ELF-1 (cell line): Measurements from ENCODE around the gene CDH23.

Experiments used
- DNase-seq: peaks from one replicate; pipeline ENCODE4 v3.0.0-alpha.2; 2016; ENCODE audit warnings: low read depth, low spot score

Gene CDH23

DNA sequence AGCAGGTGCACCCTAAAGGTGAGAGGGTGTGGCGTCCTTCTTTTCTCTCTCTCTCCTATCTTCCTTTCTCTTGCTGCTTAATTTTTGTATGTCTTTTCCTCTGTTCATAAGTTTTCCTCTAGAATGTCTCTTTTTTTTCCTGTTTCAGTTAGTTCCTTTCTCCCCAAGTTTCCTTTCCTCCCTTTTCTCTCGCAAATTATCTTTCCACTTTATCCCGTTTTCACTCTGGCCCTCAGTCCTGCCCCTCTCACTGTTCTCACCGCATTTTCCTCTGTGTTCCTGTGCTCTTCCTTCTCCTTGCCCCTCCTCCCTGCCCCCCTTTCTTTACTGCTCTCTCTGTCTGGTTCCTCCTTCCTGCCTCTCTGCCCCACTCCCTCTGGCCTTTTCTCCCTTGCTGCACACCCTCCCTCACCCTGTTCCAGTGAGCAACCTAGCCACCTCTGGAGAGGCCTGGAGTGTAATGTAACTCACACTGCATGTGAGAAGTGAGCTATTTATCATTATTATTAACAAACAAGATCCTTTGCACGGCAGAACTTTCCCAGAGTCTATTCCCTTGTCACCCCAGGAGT, 164.4 kb downstream of the CDH23 start:
- no peak for DNase-seq

DNA sequence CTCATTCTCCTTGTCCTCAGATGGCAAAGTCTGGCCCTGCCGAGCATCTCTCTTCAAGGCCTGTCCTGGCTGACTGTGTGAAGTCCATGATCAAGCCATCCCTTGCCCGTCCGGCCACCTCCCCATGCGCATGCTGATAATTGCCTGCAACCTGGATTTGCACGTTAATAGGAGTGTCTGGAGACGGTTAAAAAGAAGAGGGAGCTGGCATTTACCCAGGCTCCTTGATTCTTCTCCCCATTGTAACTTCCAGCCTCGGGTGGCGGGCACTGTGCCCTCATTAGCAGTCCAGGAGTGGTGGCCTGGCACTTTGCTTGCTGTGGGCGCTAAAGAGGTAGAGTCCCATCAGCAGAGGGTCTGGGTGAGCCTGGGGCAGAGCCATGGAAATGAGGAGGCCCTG, 165.5 kb downstream of the CDH23 start:
- DNase-seq, result no peak

DNA sequence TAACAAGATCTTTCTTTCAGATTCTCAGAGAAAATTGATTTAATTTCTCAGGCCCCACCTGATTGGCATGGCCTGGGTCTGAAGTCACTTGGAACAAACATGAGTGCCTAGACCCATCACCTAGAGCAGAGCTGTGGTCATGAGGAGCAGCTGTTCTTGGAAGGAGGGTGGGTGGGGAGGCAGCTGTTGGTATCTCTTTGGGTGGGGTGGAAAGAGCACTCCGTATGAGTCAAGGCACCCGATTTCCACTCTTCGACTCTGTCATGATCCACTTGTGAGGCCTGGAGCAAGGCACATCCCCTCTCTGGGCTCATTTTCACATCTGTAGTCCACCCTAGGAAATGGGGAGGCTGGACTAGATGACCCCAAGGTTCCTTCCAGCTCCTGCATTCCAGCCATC, 166.2 kb downstream of the CDH23 start:
- DNase-seq, result no peak

DNA sequence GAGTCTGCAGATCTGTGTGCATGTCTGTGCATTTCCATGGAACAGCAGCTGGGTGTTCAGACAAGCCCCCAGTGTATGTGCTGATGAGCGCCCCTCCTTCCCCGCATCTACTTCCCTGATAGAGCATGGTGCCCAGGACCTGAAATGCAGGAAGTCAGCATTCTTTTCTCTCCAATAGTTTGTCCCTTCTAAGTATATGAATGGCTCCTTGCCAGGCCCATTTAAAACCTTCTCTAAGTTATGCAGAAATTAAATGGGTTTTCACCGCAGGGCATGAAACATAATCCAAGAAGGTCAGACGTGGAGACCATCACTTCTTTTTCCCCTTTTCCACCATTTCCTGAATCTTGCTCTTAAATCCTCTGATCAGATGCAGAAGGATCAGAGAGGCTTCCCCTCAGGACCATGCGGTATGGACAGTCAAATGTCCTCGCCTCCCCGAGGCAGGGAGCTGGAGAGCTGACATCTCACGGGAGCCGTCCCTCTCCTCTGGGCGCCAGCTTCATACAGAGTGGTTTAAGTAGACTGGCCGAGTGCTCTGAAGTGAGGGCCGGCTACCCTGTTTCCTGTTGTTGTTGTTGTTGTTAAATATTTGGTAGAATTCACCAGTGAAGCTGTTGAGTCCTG, 167.6 kb downstream of the CDH23 start:
- DNase-seq, result no peak

DNA sequence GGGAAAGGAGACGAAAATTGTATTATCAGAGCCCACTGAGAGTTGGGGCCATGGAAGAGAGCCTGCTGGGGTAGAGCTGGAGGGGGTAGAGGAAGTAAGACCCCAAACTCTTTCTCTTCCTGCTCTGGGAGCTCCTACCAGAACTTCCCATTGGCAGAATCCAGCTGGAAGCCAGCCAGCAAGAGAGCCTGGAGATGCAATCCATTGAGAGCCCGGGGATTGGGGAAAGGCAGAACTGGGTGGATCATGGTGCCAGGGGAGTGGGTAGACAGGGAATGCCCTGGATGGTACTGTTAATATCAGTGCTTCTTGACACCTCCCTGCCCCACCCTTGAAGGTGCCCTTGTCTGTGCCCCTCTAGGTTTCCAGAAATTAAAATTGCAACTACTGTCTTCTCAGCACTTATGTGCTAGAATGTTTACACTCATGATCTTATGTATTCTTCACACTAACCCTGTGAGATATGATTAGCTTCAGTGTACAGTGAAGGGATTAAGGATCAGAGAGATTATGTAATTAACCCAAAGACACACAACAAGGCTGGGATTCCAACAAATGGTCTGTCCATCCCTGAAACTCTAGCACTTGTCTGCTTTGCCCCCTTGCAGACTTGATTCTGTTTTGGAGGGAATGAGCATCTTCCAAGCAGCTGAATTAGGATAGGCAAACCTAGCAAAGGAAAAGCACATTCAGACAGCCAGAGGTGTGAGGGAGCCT, 168.7 kb downstream of the CDH23 start:
- DNase-seq, result no peak

DNA sequence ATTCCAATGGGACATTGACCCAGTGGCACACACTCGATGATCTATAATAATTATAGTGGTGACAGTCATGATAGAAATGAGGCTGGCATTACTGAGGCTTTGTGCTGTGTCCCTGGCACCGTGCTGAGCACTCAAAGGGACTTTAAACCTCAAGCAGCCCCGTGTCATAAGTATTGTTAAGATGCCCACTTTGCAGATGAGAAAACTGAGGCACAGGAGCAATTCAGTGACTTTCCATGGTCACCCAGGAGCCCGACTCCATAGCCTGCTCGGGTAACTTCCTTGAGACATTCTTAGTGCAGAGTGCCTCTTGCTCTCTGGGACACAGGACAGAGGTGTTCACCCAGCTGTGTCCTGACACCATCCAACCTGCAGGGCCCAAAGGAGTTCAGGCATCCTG, 170.3 kb downstream of the CDH23 start:
- no peak for DNase-seq

DNA sequence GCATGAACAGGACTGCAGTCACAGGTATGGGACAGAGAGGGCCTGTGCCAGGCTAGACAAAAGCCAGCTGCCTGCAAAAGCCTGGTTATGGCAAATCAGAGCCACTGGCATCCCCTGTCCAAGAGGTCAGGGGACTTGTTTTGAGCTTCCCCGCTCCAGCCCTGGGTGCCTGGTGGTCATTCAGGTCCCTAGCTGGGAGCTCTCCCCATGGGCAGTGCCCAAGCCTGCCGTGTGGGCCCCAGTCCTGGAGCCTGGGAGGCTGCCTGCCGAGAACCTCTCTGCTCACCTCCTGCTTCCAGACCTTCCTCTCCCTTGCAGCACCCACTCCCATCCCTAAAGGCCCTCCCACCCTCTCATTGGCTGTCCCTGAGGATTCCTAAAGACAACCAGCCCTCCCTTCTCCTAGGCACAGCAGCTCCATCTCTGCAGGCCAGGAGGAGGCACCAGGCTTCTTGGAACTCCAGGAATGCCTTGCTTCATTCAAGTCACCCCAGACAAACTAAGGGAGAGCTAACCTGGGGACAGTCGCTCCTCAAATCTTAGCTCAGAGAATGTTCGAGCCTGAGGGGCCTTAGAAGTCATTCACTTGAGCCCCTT, 172.3 kb downstream of the CDH23 start:
- DNase-seq, result peak; percentile 30

DNA sequence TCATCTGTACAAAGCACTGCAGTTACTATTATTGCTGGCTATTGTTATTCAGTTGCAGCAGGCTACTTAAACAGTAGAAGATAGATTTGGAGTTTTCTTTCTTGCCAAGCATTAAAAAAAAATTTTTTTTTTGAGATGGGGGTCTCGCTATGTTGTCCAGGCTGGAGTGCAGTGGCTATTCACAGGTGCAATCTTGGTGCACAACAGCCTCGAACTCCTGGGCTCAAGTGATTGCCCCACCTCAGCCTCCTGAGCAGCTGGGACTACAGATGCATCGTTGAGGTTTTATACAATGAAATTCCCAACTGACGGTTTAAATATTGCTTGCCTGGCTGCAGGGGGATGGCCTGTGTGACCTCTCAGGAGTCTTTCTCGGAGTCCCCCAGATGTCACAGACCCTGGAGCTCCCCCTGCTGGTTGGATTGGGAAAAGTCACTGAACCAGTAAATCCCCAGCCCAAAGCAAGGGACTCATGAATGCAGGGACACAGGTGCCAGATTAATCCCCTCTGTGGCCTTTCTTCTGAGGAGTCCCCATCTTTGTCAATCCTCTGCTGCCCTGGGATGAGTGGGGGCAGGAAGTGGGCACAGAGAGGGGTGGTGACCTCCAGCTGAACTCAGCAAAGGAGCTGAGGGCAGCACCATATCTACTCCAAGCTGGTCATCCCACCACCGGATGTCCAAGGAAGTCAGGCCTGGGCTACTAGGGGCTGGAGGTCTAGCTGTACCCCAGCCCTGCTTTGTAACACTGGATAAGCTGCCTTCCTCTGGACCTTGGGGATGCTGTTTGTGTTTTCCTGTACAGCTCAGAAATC, 173.3 kb downstream of the CDH23 start:
- DNase-seq, result peak; percentile 86

DNA sequence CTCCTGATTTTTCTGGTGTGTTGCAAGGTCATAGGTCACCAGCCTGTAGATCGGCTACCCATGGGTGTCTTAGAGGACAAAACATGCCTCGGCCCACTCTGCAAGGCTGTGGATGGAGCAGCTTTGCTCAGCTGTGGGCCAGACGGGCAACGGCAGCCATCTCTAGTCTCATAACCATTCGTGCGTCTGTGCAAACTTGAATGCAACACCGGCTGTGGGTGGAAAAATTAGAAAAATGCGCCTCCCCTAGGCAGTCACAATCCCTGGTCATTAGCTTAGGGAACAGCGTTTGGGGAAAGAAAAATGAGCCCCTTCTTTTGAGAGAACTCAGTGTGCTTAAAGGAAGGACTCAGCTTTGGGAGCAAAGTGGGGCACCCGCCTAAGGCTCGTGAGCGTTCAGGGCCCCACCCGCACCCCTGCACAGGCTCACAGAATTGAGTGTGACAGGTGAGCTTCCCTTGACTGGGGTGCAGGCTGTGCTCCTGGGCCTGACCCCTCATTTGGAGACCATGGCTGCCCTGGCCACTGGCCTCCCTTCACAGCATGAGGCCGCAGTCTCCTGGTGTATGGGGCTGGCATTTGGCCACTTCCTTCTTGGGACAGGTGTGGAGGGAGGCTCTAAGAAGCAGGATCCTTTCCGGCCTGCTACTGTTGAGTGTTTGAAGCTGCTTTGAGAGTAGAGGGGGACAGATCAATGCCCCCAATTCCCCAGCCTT, 174.9 kb downstream of the CDH23 start:
- DNase-seq, result no peak

DNA sequence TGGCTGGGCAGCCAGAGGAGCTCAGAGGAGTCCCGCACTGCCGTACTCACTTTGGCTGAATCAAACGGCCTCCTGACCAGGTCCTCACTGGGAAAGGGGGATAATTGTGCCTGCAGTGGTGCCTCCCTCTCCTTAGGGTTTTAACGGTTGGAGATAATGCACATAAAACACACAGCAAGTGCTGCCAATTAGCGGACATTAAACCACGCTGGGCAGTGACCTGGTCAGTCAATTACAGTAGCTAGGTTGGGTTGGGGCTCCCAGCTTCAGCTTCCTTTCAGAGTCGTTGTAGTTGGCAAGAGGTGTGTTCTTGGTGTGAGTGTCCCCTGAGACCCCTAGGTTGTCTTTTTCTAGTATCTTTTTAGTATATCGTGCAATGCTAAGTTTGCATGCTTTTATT, 176.2 kb downstream of the CDH23 start:
- no peak for DNase-seq

DNA sequence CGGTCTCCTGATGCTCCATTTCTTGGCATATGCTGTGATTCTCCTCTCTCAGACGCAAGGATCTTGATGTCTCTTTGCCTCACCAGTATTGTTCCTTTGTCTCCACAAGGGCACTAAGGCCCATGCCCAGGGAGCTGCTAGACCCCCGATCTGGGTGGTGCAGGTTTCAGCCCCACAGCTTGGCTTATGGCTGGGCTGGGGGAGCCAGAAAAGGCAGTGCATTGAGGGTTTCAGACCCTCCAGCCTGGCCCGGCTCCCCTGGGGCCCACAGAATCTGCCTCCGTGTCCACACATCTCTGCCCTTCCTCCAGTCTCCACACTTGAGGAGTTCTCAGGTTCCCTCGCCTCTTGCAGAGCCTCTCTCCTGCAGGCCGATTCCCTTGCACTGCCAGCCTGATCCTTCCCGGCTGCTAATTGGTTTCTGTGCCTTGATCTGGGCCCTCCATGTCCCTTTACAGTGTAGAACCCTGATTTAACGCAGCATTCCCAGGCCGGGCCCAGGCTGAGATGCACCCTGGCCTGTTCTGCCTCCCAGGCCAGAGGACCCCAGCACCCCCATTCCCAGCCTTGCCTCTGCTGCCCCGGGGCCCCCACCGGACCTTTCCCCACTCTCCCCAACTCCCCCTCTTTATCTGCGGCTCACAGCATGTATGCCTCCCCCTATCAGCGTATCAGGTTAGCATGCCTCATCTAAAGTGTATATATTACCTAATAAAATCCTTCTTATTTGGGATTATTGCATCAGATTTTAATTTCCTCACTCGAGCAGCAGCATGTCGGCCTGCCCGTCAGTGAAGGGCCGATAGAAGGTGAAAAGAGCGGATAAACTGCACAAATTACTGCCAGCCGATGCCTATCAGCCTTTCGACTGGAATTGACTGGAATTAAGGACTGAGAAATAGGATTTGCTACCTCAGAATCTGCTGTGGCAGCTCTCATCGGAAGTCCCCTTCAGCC, 177.1 kb downstream of the CDH23 start:
- no peak for DNase-seq

DNA sequence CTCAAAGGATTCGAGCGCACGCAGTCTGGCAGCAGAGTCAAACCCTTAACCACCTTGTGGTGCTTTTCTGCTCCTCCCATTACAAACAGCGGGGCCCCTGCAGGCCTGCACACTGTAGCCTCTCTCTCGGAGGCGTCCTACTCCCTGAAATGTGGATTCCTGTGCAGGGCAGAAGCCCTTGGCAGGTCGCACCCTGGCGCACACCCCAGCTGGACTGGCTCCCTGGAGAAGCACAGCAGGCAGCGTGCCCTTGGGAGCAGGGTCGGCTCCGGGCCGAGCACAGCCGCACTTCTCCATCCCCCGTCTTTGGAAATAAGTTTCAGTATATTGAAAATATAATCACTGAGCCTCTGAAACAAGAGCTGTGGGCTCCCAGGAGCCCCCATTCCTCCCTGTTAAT, 178.7 kb downstream of the CDH23 start:
- DNase-seq, result no peak

DNA sequence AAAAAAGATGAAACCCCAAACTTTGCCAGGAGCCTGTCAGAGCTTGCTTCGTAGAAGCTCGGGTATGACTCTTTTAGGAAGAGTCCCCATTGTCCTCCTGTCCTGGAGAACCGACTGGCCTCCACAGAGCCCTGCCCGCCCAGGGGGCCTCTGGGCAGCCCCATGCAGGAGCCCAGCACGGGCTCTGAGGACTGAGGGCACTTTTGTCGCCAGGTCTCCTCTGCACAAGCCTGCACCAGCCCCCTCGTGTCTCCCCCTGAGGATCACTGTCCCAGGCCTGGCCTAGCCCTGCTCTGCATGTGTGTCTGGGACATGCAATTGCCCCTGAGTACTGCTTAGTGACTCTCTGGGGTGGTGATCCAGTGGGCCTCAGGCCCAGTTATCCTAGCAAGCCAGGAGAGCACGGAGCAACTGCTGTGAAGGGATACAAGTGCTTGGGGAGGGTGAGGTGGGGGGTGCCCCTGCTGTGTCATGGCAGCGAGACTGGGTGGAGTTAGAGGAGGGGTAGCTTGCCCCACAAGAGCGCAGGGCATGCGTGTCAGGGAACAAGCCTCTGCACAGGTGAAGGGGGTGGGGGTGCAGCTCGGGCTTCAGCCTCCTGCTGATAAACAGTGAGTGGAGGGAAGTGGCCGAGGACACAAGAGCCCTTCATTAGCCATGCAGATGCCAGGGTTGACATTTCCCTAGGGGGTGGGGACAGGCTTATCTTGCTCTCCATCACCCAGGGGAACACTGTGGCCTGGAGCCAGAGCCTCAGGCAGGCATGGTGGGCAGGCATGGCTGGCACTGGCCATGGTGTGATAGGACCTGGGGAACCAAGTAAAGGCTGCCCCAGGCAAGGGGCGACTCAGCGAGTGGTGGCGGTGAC, 179.4 kb downstream of the CDH23 start:
- peak; percentile 23 for DNase-seq

DNA sequence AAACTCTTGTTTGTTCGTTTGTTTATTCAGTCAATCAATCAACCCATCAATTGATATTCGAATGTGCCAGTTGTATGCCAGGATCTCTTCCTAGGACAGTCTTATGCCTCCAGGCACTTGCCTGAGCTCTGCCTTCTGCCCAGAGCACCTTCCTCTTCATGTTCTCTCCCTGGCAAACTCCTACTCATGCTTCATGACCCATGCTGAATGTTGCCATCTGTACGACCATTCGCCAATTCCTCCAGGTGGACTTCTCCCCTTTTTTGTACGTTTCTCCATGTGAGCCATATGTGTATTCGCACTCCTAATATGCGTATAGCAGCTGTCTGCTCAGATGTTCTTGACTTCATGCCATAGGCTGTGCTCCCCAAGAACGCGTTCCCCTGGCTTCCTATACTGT, 180.1 kb downstream of the CDH23 start:
- DNase-seq, result no peak

DNA sequence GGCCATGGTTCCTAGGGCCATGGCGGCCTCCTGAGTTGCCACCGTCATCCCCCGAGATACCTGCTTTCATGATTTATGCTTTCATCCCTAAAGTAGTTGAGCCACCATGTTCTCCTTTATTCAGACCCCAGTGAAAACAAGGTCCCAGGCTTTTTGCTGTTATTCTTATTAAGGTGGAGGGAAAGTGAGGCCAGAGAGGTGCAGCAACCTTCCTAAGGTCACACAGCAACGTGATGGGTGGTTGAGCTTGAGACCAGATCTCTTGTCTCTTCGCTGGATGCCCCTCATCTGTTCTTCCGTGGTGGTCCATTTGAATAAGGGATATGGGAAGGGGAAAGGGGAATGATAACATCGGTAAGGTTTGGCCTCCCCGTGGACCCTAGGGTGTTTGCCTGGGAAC, 180.6 kb downstream of the CDH23 start:
- no peak for DNase-seq

DNA sequence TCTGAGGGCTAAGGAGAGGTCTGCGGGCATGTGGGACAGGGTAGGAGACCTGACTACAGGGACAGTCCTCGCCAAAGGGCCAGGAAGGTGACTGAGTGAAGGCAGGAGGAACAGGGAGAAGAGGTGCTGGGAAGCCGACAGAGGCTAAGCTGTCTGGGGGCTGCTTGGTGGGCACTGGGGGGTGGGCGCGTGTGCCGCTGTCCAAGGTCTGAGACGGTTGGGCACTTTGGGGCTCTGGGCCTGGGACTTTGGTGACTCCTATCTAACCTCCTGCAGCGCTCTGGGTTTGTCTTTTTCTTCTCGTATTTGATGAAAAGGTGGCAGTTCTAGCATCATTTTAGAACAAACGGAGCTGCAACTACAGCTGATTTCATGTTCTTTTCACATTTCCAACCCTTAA, 181.3 kb downstream of the CDH23 start:
- DNase-seq, result no peak

DNA sequence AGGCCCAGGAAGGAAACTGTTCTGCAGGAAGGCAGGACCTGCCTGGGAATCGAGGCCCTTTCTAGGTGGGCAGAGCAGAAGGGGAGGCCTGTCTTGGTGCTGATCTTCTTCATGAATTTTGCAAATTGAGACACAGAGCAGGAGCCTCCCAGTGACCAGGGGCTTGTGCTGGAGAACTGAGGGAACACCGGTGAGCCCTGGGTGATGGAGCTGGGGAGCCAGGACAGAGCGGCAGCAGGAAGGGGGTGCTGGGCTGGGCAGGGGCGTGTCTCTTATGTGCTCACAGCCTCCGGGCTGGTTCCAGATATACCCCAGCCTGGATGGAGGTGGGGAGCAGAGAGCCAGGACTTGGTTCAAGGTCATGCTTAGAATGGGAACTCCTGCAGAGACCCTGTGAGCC, 182.9 kb downstream of the CDH23 start:
- DNase-seq, result no peak

DNA sequence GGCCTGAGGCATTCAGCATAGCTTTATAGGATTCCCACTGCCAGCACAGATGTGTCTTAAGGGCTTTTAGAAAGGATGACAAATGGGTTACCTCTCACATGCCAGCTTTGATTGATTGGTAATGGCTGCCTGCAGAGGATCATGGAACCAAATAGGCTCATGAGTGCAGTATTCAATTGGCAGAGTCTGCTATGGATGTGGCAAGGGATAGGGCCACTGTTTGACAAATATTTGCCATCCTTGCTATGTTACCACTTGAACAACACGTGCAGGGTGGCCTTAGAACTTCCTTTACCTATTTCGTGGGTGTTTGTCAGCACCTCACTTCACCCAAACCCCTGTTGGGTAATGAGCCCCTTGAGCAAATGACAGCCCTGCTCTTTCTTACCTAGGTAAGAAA, 183.7 kb downstream of the CDH23 start:
- DNase-seq, result no peak

DNA sequence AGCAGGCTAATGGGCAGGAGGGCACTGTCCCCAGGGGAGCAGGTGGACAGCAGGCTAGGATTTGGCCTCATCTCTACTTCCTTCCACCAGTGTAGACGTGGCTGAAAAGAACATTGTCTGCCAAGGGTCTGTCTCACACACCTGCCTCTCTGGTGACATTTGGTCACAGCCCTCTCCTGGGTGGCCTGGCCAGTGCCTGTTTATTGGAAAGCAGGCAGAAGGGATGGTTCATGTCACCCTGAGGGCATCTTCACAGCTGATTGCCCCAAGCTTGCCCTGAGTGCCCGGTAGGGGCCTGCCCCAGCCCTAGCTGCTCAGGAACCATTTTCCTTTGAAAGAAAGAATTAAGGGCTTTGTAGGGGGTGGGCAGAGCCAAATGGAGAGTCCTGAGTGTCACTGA, 184.2 kb downstream of the CDH23 start:
- no peak for DNase-seq
